Activated gamma-delta T cell treated with Interleukin-2 at 50 U/mL for 16 hours (primary cell): ENCODE results near the gene SLC16A12.
"Not testable (repeated sequence)": the region's sequence is repeated elsewhere in the genome, so short reads cannot be mapped to it uniquely, and the experiment has no call there.

ENCODE experiments used
- DNase-seq: peaks from one replicate; pipeline ENCODE4 v3.0.0-alpha.2; 2020

The SLC16A12 gene

DNA sequence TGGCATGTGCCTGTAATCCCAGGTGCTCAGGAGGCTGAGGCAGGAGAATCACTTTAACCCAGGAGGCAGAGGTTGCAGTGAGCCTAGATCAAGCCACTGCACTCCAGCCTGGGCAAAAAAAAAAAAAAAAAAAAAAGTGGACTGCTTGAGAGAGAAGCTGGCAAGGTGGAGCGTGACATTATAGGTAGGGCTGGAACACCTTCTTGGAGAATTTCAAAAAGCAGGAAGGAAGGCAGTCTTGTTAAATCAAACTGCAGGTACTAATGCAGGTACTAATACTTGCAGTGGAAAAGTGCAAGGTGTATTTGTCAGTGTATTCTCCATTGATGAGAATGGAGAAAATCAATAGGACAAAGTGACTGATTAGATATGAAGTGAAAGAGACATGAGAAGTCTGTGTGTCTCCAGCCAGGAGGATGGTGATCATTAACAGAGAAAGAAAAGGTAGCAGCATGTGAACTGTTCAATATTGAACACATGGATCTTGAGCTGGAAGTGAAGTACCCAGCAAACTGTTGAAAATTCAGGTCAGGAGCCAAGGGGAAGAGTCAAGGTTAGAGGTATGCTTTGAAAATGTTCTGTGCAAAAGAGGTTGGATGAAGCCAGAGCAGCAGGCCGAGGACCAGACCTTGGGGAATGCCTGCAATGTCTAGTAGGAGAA is 12.6 kb upstream of the SLC16A12 start:
- no peak for DNase-seq

DNA sequence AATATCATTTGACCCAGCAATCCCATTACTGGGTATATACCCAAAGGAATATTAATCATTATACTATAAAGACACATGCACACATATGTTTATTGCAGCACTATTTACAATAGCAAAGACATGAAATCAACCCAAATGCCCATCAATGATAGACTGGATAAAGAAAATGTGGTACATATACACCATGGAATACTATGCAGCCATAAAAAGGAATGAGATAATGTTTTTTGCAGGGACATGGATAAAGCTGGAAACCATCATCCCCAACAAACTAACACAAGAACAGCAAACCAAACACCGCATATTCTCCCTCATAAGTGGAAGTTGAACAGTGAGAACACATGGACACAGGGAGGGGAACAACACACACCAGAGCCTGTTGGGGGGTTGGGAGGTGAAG is 11.3 kb upstream of the SLC16A12 start:
- DNase-seq: not testable (repeated sequence)

DNA sequence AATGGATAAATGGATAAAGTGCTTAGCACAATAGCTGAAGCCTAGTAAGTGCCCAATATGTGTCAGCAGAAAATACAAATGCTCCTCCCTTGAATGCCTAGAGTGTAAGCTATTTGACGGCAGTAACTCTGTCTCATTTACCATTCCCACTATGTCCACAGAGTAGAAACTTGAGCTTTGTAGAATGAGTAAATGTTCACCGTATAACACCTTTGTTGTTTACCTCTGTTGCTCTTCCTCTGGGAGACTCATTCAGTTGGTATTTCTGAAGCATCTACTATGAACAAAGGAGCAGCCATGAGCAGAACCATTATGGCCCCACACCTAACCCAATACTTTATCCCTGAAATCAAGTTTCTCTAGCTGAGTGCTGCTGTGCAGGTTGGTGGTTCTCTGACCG is 8.4 kb upstream of the SLC16A12 start:
- no peak for DNase-seq

DNA sequence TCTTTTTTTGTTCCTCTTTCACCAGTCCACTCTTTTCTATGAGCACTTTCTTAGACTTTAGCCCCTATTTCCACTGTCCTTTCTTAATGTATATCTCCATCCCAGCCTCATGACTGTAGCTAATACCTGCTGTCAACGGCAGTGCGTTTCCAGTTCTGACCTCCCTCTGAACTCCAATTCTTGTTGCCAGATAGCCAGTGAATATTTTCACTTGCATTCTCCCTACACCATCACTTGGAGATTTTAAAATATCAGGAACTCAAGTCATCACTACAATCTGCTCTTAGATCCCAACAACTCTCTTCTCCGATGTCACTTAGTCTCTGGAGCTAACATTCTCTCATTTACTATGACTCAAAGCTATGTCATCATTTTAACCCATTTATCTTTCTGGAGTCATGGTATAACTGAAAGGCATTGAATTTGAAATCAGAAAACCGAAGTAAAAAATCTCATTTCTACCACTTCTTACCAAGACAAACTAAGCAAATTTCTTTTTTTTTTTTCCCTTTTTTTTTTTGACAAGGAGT is 5.1 kb upstream of the SLC16A12 start:
- no peak for DNase-seq

DNA sequence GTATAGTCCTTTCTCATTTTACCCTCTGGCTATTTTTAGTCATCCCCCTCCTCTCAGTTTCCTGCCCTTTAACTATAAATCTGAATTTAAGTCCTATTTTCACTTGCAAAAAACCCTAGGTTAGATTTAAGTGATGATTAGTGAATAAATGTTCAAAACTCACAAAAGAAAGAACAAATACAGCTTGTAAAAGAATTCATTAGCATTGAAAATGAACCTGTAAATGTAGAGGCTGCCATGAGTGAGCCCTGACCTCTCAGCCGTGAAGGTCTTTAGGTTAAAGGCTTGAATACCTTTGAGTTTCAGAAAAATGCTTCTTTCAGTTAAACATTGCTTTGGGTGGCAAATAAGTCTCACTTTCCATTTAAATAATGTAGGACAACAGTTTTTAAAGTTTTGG is 2.0 kb upstream of the SLC16A12 start:
- DNase-seq: no peak

DNA sequence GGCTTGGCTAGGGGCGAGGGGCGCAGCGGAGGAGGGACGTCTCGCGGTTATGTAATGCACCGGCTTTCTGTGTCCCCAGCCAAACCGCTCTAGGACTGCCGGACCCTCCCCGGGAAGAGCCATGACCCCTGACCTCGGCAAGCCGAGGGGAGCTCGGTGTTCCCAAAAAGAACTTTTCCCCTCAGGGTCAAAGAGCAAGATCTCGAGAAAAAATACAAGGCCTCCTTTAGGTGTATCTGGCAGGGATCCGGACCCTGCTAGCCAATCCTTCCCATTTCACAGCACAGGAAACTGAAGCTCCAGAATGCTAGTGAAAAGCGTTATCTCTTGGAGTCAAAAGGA is 590 bp upstream of the SLC16A12 start:
- no peak for DNase-seq

DNA sequence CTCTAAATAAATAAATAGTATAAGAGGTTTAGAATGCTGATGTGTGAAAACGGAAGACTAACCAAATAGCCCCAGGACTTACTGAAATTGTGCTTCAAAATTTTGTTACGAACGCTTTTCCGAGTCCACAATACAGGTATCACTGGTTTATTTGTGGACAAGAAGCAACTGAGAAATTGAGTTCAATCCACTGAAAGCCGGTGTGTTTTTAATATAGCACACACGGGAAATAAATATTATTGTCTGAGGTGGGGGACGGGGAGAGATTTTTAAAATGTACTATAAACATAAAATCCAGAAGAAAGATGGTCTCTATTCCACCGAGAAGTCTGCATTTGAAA is 598 bp downstream of the SLC16A12 start:
- DNase-seq: no peak

- no peak for DNase-seq
Observed at GRCh38 chr10:89532476-89532875, 2.9 kb downstream of the SLC16A12 start.

GRCh38 chr10:89531359-89531758 is 4.0 kb downstream of the SLC16A12 start:
- DNase-seq: no peak

DNA sequence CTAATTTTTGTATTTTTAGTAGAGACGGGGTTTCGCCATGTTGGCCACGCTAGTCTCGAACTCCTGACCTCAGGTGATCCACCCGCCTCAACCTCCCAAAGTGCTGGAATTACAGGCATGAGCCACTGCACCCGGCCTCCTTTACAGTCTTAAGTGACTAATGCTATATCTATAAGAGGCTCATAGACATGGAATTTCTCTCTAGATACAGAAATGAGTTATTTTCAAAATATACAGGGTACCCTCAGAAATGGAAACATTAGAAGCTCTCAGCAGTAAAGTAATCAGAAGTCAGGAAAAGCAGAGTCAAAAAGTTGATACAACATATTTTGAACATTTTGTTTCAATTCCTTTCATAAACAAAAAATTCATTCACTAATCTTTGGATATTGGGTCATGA is 5.7 kb downstream of the SLC16A12 start:
- not testable (repeated sequence) for DNase-seq

DNA sequence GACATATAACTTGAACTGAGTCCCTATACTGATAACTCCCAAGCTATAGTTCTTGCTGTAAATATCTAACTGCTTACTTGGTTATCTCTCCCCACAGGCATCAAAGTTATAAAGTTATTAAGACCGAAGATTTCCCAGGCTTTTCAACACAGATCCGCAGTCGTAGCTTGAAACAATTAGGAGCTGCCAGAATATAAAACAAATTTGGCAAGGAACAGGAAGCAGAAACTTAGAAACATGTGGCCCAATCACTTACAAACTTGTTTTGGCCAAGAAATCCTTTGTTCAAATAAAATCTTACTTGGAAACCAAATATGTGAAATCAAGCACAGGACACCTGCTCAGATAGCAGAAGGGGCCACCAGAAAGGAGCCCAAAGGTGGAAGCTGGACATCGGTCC is 9.0 kb downstream of the SLC16A12 start:
- no peak for DNase-seq

GRCh38 chr10:89525556-89525955 is 9.8 kb downstream of the SLC16A12 start:
- DNase-seq: no peak

DNA sequence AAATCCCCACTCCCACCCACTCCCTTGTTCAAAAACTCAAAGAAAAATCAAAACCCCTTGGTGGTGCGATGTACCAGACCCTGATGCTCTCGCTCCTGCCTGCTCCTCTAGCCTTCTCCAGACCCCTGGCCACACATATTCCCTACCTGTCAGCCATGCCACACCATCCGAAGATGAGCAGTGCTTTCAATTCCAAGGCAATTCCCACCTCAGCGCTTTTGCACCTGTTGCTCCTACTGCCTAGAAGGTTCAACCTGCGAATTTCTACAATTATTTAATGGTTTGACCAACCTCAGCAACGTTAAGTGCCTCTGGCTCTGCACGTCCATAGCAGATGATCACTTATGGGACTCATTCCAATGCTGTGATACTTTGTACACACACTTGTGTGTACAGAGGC is 11.1 kb downstream of the SLC16A12 start:
- DNase-seq: no peak

DNA sequence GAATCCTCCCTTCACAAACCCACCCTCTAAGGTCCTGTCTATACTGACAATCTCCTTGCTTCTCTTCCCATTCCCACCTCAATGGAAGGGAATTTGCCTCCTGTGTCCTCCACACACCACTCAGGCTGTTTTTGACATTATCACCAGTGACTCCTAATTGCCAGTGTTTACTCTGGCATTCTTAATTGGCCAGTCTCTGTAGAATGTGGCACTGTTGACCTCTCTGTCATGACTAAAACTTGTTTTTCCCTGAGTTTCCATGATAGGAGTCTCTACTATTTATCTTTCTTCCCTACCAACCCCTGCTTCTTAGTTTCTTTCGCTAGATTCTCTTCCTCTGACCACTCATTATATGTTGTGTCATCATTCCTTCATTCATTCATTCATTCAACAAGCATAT is 12.1 kb downstream of the SLC16A12 start:
- DNase-seq: no peak

DNA sequence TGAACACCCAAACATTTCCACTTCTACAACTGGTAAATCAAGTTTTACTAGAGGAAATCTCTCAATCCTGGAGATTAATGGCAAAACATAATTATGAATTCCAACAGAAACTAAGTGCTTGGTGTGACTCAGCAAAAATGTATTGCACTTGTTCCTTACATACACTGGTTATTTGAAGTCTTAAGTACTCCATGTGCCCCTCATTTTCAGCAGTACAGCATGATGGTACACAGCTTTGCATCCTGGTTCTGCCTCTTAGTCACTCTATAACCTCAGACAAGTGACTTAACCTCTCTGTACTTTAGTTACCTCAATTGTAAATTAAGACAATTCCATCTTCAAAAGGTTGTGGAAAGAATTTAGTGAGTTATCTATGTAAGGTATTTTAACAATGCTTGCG is 12.9 kb downstream of the SLC16A12 start:
- DNase-seq: no peak

GRCh38 chr10:89521368-89521767 is 14.0 kb downstream of the SLC16A12 start:
- DNase-seq: no peak

DNA sequence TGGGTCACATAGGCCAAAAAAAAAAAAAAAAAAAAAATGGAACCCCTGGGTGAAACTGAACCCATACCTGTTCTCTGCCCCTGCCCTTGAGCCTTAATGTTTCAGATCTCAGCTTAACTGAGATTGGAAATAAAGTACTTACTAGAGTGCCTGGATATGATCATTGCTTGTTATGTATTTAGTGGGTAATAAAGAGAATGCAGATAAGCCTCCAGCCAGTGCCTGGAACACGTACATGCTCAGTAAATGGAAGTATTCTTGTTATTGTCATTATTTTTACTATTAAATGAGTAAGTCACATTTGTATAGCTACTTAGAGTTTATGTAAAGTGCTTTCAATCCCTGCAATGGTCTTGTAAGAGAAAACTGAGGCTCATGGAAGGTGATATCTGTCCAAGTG is 14.7 kb downstream of the SLC16A12 start:
- no peak for DNase-seq

GRCh38 chr10:89518876-89519842 is 16.2 kb downstream of the SLC16A12 start:
- no peak for DNase-seq

DNA sequence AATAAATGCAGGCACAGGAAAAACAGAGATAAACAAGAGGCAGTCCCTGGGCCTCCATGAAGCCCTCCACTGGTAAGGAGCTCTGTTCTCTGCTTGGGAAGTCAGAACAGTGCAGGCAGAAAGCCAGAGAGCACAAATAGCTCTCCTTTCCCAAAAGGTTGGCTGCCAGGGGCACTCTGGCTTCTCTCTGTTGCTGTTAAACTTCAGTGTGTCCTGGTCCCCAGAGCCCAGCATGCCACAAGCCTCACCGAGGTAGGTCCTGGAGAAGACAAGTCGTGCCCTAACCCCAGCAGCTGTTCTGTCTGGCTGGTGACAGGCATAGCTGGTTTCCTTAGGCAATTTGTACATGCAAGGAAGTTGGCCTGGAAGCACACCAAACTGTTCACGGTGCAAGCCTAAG is 17.3 kb downstream of the SLC16A12 start:
- DNase-seq: no peak

DNA sequence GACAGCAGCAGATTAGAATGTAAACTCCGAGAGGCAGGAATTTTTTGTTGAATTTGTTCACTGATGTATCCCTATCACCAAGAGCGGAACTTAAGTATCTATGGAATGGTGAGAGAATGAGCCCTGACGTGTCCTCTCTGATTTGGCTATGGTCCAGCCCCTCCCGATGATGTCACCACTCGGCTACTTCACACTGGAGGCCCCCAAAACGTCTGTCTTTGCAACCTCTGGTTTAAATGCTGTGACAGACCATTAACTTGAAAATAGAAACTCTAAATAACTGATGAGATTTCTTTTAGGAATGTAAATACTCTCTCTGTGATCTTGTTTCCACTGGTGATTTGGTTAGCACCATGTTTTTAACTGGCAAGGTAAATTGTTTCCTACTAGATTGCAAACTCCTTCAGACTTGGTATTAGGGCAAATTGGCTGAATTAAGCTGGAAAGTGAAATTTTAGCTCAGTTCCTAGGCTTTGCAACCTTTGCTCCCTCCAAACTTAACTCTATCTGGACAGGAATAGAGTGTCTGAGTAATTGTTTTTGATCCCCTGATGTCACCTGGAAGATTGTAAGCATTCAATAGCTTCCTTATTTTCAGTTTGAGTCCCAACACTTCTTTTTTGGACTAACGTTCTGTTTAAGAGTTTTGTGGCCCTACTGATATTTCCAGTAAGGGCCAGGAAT is 19.1 kb downstream of the SLC16A12 start:
- no peak for DNase-seq

GRCh38 chr10:89515031-89515841 is 20.2 kb downstream of the SLC16A12 start:
- no peak for DNase-seq

- no peak for DNase-seq
Observed at GRCh38 chr10:89513206-89513605, 22.2 kb downstream of the SLC16A12 start.
